NK-92 treated with Interleukin-12 subunit alpha and Interleukin-12 subunit beta, amount 100 ng/mL, for 24 hours (cell line): ENCODE results near the gene MZF1.
"Not testable (repeated sequence)": the region's sequence is repeated elsewhere in the genome, so short reads cannot be mapped to it uniquely, and the experiment has no call there.

Experiments used
- DNase-seq: peaks from one replicate; lab custom pipeline; 2025; lab: John Stamatoyannopoulos, UW

MZF1 gene

GRCh38 chr19:58555369-58555885, 17.7 kb downstream of the MZF1 start:
- no peak for DNase-seq

- no peak for DNase-seq
Observed at GRCh38 chr19:58554494-58555368, 18.4 kb downstream of the MZF1 start, which contains the start of gene CHMP2A. Gene CHMP2A (minus strand): TSS chr19:58555105. CDS start chr19:58554212, 893 bp downstream.

- DNase-seq = no peak
Observed at GRCh38 chr19:58553799-58554493, 19.2 kb downstream of the MZF1 start.

GRCh38 chr19:58552655-58553054, 20.5 kb downstream of the MZF1 start:
- DNase-seq = no peak

GRCh38 chr19:58551577-58552471, 21.3 kb downstream of the MZF1 start:
- DNase-seq = no peak

- no peak for DNase-seq
Observed at GRCh38 chr19:58551123-58551497, 22.0 kb downstream of the MZF1 start.

- DNase-seq = no peak
Observed at GRCh38 chr19:58550362-58551122, 22.6 kb downstream of the MZF1 start.

- no peak for DNase-seq
Observed at GRCh38 chr19:58549664-58550361, 23.3 kb downstream of the MZF1 start.

GRCh38 chr19:58548859-58549663, 24.1 kb downstream of the MZF1 start:
- DNase-seq = no peak

- DNase-seq = no peak
Observed at GRCh38 chr19:58547323-58548312, 25.5 kb downstream of the MZF1 start.

- no peak for DNase-seq
Observed at GRCh38 chr19:58546019-58546530, 27.1 kb downstream of the MZF1 start.

- DNase-seq = no peak
Observed at GRCh38 chr19:58545286-58546018, 27.7 kb downstream of the MZF1 start.

- no peak for DNase-seq
Observed at GRCh38 chr19:58544591-58545285, 28.4 kb downstream of the MZF1 start.

GRCh38 chr19:58543826-58544590, 29.1 kb downstream of the MZF1 start, which contains the start of gene TRIM28:
Gene TRIM28 (plus strand): TSS chr19:58544064. CDS start chr19:58544758, 694 bp downstream.
- no peak for DNase-seq

GRCh38 chr19:58542641-58543372, 30.3 kb downstream of the MZF1 start:
- DNase-seq = not testable (repeated sequence)
